ENCODE data around the gene CPSF4.

Gene CPSF4

DNA sequence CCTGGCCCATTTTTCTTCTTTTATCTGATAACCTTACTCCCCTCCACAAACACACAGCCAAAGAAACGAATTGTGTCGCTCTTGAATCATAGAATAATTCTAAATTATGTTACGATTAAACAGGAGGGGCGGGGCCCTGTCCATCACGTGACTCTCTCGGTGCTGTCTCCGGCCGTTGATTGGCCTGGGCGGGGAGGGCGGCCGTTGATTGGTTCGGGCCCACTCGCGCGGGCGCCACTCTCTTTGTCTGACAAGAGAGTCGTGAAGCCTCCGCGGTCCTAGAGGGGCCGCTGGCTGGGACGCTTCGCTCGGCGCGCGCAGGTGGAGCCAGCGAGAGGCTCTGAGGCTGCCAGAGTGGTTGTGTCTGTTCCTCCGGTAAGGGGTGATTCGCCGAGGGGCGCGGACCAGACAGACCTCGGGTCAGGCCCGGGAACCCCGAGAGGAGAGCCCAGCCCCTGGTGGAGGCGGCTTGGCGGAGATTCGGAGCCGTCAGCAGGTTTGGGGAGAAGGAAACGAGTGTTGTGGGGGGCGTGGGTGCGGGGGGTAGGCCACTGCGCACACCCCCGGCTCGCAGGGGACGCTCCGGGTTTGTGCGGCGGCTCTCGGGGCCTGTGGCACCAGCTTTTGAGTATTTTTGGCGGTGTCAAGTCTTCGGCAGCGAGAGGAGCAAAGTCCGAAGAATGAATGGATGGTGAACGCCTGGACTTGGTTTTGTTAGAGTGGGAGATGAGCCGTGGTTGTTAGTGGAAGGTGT lies 34.0 kb downstream of the CPSF4 start, which contains the start of gene ZNF789 (continued):
- TF ChIP-seq, protein P1, sequence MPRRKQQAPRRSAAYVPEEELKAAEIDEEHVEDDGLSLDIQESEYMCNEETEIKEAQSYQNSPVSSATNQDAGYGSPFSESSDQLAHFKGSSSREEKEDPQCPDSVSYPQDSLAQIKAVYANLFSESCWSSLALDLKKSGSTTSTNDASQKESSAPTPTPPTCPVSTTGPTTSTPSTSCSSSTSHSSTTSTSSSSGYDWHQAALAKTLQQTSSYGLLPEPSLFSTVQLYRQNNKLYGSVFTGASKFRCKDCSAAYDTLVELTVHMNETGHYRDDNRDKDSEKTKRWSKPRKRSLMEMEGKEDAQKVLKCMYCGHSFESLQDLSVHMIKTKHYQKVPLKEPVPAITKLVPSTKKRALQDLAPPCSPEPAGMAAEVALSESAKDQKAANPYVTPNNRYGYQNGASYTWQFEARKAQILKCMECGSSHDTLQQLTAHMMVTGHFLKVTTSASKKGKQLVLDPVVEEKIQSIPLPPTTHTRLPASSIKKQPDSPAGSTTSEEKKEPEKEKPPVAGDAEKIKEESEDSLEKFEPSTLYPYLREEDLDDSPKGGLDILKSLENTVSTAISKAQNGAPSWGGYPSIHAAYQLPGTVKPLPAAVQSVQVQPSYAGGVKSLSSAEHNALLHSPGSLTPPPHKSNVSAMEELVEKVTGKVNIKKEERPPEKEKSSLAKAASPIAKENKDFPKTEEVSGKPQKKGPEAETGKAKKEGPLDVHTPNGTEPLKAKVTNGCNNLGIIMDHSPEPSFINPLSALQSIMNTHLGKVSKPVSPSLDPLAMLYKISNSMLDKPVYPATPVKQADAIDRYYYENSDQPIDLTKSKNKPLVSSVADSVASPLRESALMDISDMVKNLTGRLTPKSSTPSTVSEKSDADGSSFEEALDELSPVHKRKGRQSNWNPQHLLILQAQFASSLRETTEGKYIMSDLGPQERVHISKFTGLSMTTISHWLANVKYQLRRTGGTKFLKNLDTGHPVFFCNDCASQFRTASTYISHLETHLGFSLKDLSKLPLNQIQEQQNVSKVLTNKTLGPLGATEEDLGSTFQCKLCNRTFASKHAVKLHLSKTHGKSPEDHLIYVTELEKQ (tag by site-specific recombination; IDR thresholded peaks at IDR 0.05; ENCODE audit: borderline replicate concordance): 0 out of 2 replicates have a peak, but pooled peaks have one; percentile 26
- TF ChIP-seq KLF10 (tag by site-specific recombination; IDR thresholded peaks at IDR 0.05): 0 out of 2 replicates have a peak, but pooled peaks have one; percentile 59
- peak; percentile 59; the same call in 1 of the 2 replicates for TF ChIP-seq ZBTB20 (tag by site-specific recombination; IDR thresholded peaks at IDR 0.05)
- TF ChIP-seq, protein P2, sequence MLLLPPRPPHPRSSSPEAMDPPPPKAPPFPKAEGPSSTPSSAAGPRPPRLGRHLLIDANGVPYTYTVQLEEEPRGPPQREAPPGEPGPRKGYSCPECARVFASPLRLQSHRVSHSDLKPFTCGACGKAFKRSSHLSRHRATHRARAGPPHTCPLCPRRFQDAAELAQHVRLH (tag by site-specific recombination; IDR thresholded peaks at IDR 0.05): 0 out of 2 replicates have a peak, but pooled peaks have one; percentile 25
- no peak for TF ChIP-seq ZNF558 (tag by site-specific recombination; IDR thresholded peaks at IDR 0.05)
- peak; percentile 92 for TF ChIP-seq ZBTB17 (tag by site-specific recombination; IDR thresholded peaks at IDR 0.05)
- TF ChIP-seq ZNF707 (tag by site-specific recombination; IDR thresholded peaks at IDR 0.05): no peak
- TF ChIP-seq MEIS1 (CRISPR knock-in tag; IDR thresholded peaks at IDR 0.05; ENCODE audit: borderline replicate concordance): no peak
- no peak; the same call in 1 of the 2 replicates for TF ChIP-seq ZNF561 (tag by site-specific recombination; IDR thresholded peaks at IDR 0.05; ENCODE audit: borderline replicate concordance)
- no peak for TF ChIP-seq ZNF155 (tag by site-specific recombination; IDR thresholded peaks at IDR 0.05)
- no peak for TF ChIP-seq ZIC2 (tag by site-specific recombination; IDR thresholded peaks at IDR 0.05)
- TF ChIP-seq GLIS2 (tag by site-specific recombination; IDR thresholded peaks at IDR 0.05): peak; percentile 99
- TF ChIP-seq, protein P3, sequence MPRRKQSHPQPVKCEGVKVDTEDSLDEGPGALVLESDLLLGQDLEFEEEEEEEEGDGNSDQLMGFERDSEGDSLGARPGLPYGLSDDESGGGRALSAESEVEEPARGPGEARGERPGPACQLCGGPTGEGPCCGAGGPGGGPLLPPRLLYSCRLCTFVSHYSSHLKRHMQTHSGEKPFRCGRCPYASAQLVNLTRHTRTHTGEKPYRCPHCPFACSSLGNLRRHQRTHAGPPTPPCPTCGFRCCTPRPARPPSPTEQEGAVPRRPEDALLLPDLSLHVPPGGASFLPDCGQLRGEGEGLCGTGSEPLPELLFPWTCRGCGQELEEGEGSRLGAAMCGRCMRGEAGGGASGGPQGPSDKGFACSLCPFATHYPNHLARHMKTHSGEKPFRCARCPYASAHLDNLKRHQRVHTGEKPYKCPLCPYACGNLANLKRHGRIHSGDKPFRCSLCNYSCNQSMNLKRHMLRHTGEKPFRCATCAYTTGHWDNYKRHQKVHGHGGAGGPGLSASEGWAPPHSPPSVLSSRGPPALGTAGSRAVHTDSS (tag by site-specific recombination; IDR thresholded peaks at IDR 0.05): no peak
- no peak for TF ChIP-seq MZF1 (tag by site-specific recombination; IDR thresholded peaks at IDR 0.05; ENCODE audit: borderline replicate concordance)
- TF ChIP-seq ZNF660 (tag by site-specific recombination; IDR thresholded peaks at IDR 0.05): no peak; the same call in 1 of the 2 replicates
- no peak for TF ChIP-seq ZNF292 (tag by site-specific recombination; IDR thresholded peaks at IDR 0.05; ENCODE audit: borderline replicate concordance, low read depth)
- TF ChIP-seq SCRT1 (tag by site-specific recombination; IDR thresholded peaks at IDR 0.05; ENCODE audit: borderline replicate concordance): no peak
- no peak for TF ChIP-seq ZNF248 (tag by site-specific recombination; IDR thresholded peaks at IDR 0.05)
- 0 out of 2 replicates have a peak, but pooled peaks have one; percentile 65 for TF ChIP-seq REPIN1 (tag by site-specific recombination; IDR thresholded peaks at IDR 0.05; ENCODE audit: low read depth)
- TF ChIP-seq ZBTB48 (tag by site-specific recombination; IDR thresholded peaks at IDR 0.05): peak; percentile 63
- TF ChIP-seq ZNF426 (tag by site-specific recombination; IDR thresholded peaks at IDR 0.05): no peak
- TF ChIP-seq, protein P4, sequence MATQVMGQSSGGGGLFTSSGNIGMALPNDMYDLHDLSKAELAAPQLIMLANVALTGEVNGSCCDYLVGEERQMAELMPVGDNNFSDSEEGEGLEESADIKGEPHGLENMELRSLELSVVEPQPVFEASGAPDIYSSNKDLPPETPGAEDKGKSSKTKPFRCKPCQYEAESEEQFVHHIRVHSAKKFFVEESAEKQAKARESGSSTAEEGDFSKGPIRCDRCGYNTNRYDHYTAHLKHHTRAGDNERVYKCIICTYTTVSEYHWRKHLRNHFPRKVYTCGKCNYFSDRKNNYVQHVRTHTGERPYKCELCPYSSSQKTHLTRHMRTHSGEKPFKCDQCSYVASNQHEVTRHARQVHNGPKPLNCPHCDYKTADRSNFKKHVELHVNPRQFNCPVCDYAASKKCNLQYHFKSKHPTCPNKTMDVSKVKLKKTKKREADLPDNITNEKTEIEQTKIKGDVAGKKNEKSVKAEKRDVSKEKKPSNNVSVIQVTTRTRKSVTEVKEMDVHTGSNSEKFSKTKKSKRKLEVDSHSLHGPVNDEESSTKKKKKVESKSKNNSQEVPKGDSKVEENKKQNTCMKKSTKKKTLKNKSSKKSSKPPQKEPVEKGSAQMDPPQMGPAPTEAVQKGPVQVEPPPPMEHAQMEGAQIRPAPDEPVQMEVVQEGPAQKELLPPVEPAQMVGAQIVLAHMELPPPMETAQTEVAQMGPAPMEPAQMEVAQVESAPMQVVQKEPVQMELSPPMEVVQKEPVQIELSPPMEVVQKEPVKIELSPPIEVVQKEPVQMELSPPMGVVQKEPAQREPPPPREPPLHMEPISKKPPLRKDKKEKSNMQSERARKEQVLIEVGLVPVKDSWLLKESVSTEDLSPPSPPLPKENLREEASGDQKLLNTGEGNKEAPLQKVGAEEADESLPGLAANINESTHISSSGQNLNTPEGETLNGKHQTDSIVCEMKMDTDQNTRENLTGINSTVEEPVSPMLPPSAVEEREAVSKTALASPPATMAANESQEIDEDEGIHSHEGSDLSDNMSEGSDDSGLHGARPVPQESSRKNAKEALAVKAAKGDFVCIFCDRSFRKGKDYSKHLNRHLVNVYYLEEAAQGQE (tag by site-specific recombination; IDR thresholded peaks at IDR 0.05): no peak
- no peak for TF ChIP-seq ZNF747 (tag by site-specific recombination; IDR thresholded peaks at IDR 0.05)
- TF ChIP-seq, protein P5, sequence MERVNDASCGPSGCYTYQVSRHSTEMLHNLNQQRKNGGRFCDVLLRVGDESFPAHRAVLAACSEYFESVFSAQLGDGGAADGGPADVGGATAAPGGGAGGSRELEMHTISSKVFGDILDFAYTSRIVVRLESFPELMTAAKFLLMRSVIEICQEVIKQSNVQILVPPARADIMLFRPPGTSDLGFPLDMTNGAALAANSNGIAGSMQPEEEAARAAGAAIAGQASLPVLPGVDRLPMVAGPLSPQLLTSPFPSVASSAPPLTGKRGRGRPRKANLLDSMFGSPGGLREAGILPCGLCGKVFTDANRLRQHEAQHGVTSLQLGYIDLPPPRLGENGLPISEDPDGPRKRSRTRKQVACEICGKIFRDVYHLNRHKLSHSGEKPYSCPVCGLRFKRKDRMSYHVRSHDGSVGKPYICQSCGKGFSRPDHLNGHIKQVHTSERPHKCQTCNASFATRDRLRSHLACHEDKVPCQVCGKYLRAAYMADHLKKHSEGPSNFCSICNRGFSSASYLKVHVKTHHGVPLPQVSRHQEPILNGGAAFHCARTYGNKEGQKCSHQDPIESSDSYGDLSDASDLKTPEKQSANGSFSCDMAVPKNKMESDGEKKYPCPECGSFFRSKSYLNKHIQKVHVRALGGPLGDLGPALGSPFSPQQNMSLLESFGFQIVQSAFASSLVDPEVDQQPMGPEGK (tag by site-specific recombination; IDR thresholded peaks at IDR 0.05): peak; percentile 91
- TF ChIP-seq ZNF664 (tag by site-specific recombination; IDR thresholded peaks at IDR 0.05): no peak
- no peak for TF ChIP-seq ZNF670 (tag by site-specific recombination; IDR thresholded peaks at IDR 0.05; ENCODE audit: low read depth)
- TF ChIP-seq TRIM28 (IDR thresholded peaks at IDR 0.05; ENCODE audit: borderline replicate concordance, low read length): no peak
- 0 out of 2 replicates have a peak, but pooled peaks have one; percentile 24 for TF ChIP-seq ZNF394 (tag by site-specific recombination; IDR thresholded peaks at IDR 0.05; ENCODE audit: borderline replicate concordance)
- TF ChIP-seq ZNF211 (tag by site-specific recombination; IDR thresholded peaks at IDR 0.05; ENCODE audit: low read depth): no peak
